Naive thymus-derived CD4-positive, alpha-beta T cell (primary cell): ENCODE measurements around the gene PARP3. TPM values are rescaled to one million over a fixed set of nuclear protein-coding genes. Genes with fewer than 3 reads are reported as not detected.
A peak's percentile ranks its signal among the peaks of the same experiment; 100 is the strongest.

Experiments
- ATAC-seq: fragments of 150-1000 bp; cut with Tn5 transposase; 2 replicates; pipeline ENCODE4 v1.10.0; 2021; ENCODE audit warnings: mild to moderate bottlenecking, moderate library complexity
- CTCF ChIA-PET: fragments of 350-600 bp; sonication (Branson Sonifier 250); formaldehyde crosslinking; loops from one replicate; lab custom pipeline; 2021; ENCODE audit warnings: antibody characterized with exemption; lab: Charles Lee
- POLR2A ChIA-PET: fragments of 350-600 bp; sonication (Branson Sonifier 250); formaldehyde crosslinking; loops from one replicate; lab custom pipeline; 2021; ENCODE audit warnings: antibody characterized with exemption, inconsistent platforms; lab: Charles Lee
- DNase-seq, 9 donors: peaks; one replicate each; pipeline versions ENCODE4 v3.0.0 to v3.0.0-alpha.2; 2020 to 2022; ENCODE audit warnings: mixed read lengths in 1 of 9
- H3K27ac ChIP-seq: one replicate; pipeline ENCODE4 v1.7.0; 2013; ENCODE audit warnings: mild to moderate bottlenecking, low read depth, low read length, moderate library complexity
- H3K27me3 ChIP-seq, 2 donors: one replicate each; pipeline ENCODE4 v1.7.0; 2013; ENCODE audit warnings: low read length in 2 of 2, mild to moderate bottlenecking in 2 of 2, moderate library complexity in 2 of 2; ENCODE audit not compliant: control insufficient read depth in 2 of 2, insufficient read depth in 2 of 2
- H3K36me3 ChIP-seq, 3 experiments: 1 replicate in 2 of 3; 2 replicates in 1 of 3; pipeline ENCODE4 v1.7.0; 2013; ENCODE audit warnings: low read length in 3 of 3, mild to moderate bottlenecking in 3 of 3, moderate library complexity in 1 of 3; ENCODE audit not compliant: insufficient read depth in 3 of 3, control insufficient read depth in 2 of 3
- H3K4me1 ChIP-seq, 2 donors: one replicate each; pipeline ENCODE4 v1.7.0; 2013; ENCODE audit warnings: low read length in 2 of 2, mild to moderate bottlenecking in 2 of 2, moderate library complexity in 1 of 2; ENCODE audit not compliant: control insufficient read depth in 2 of 2, insufficient read depth in 2 of 2
- H3K4me3 ChIP-seq: 2 replicates; pipeline ENCODE4 v1.7.0; 2013; ENCODE audit warnings: mild to moderate bottlenecking, low read length
- H3K9me3 ChIP-seq, 3 experiments: 1 replicate in 2 of 3; 2 replicates in 1 of 3; pipeline ENCODE4 v1.7.0; 2013; ENCODE audit warnings: low read length in 3 of 3; ENCODE audit not compliant: control insufficient read depth in 2 of 3
- H3K27ac Mint-ChIP-seq, 9 donors: one replicate each; pipeline ENCODE4 v1.8.0; 2020 to 2022; ENCODE audit warnings: mixed read lengths in 9 of 9, mild to moderate bottlenecking in 8 of 9, moderate library complexity in 5 of 9, inconsistent platforms in 2 of 9
- H3K27me3 Mint-ChIP-seq, 5 donors: one replicate each; pipeline ENCODE4 v1.8.0; 2021 to 2022; ENCODE audit warnings: mixed read lengths in 5 of 5, mild to moderate bottlenecking in 1 of 5
- H3K36me3 Mint-ChIP-seq, 5 donors: one replicate each; pipeline ENCODE4 v1.8.0; 2020 to 2022; ENCODE audit warnings: mixed read lengths in 5 of 5, mild to moderate bottlenecking in 3 of 5, inconsistent platforms in 1 of 5
- H3K4me1 Mint-ChIP-seq, 7 donors: one replicate each; pipeline ENCODE4 v1.8.0; 2020 to 2022; ENCODE audit warnings: mixed read lengths in 7 of 7, mild to moderate bottlenecking in 3 of 7, inconsistent platforms in 1 of 7
- H3K4me3 Mint-ChIP-seq, 10 donors: one replicate each; pipeline ENCODE4 v1.8.0; 2020 to 2022; ENCODE audit warnings: mild to moderate bottlenecking in 10 of 10, mixed read lengths in 10 of 10, moderate library complexity in 6 of 10, inconsistent platforms in 2 of 10
- H3K9me3 Mint-ChIP-seq, 11 donors: one replicate each; pipeline ENCODE4 v1.8.0; 2020 to 2022; ENCODE audit warnings: mixed read lengths in 11 of 11, mild to moderate bottlenecking in 4 of 11, inconsistent platforms in 1 of 11, moderate library complexity in 1 of 11
- intact Hi-C, 2 donors: fragments of 100-400 bp; cut with micrococcal nuclease; formaldehyde crosslinking; loops; one replicate each; pipeline ENCODE4 v1.15.1; 2023
- polyA plus RNA-seq, 2 donors: library from polyadenylated mRNA; unstranded; fragments of 300-500 nt; fragmentation: Illumina TruSeq; gene quantifications; one replicate each; pipeline ENCODE4 v1.2.3, GENCODE V29; 2021
- total RNA-seq, 6 experiments: library from RNA in 5 of 6; stranded (reverse) in 5 of 6; gene quantifications; 1 replicate in 5 of 6; 2 replicates in 1 of 6; pipeline ENCODE4 v1.2.3 and lab custom pipeline; 2021 to 2026

Gene PARP3
- total and polyA plus RNA-seq, 7 experiments from 2014 or later: 3.2 to 21.5 (median 8.1) TPM

DNA sequence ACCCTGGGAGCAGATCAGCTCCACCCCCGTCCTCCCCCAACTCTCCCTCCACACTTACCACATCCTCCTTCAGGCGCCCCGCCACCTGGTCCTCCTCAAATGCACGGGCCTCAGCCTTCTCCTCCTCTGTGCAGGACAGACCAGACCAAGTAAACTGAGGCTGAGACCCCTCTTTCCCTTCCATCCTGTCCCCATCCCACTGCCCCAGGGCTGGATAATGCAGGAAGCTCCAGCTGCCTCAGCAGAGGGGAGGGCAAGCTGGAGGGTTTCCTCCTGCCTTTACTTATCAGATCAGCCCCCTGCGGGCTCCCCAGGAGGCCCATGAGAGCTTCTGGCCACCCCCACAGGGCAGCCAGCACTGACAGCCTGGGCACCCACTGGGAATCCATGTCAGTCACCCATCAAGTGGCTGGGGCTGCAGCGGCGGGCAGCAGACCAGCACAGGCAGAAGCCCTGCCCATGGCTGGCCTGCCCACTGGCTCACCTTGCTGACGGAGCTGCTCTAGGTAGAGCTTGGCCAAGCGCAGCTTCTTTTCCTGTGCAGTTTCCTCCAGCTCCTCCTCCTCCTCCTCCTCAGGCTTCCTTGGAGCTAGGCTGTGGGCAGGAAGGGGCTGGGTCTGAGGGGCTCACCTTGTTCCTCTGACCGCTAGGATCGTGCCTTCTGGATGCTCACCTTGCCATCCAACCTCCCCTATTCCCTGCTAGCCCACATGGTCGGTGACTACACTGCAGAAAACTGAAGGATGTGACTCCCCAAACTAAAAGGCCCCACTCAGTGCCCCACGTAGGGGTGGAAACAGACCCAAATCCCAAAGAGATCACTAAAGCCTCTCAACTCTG, 4.3 kb upstream of the PARP3 start:
- H3K27ac Mint-ChIP-seq: peak overlapping the region in 2 of 9 donors; percentile 28 to 56
- Histone ChIP-seq H3K27me3 (no peaks in the 10 kb centered on the region), H3K36me3 (peaks cover 0 to 61% (median 16%) of the 10 kb centered on the region in 3 experiments), H3K4me1 (peaks cover 16 to 17% of the 10 kb centered on the region in 2 donors), H3K9me3 (no peaks in the 10 kb centered on the region), H3K4me3 (no peak overlapping the region), H3K27ac (no peak overlapping the region)
- DNase-seq: no peak
- H3K4me1 Mint-ChIP-seq: peaks cover 19 to 37% (median 26%) of the 10 kb centered on the region in 7 donors
- ChIA-PET CTCF (interaction anchor here (0.6 to 1.7 kb wide), 2 partner anchors 207 to 438 kb away, joined by 3 to 6 read pairs; partner anchors contain the start of gene DCAF1), POLR2A (interaction anchor here (1.1 kb wide), 1 partner anchor 58 kb away, joined by 3 read pairs; the partner anchor contains the start of gene RPL29)
- peak overlapping the region in 1 of 10 donors; percentile 58 for H3K4me3 Mint-ChIP-seq
- intact Hi-C loops: no loop called here
- peaks cover 0 to 42% (median 5%) of the 10 kb centered on the region in 5 donors for H3K36me3 Mint-ChIP-seq
- H3K9me3 Mint-ChIP-seq: no peaks in the 10 kb centered on the region
- H3K27me3 Mint-ChIP-seq: no peaks in the 10 kb centered on the region
- ATAC-seq: no peak

DNA sequence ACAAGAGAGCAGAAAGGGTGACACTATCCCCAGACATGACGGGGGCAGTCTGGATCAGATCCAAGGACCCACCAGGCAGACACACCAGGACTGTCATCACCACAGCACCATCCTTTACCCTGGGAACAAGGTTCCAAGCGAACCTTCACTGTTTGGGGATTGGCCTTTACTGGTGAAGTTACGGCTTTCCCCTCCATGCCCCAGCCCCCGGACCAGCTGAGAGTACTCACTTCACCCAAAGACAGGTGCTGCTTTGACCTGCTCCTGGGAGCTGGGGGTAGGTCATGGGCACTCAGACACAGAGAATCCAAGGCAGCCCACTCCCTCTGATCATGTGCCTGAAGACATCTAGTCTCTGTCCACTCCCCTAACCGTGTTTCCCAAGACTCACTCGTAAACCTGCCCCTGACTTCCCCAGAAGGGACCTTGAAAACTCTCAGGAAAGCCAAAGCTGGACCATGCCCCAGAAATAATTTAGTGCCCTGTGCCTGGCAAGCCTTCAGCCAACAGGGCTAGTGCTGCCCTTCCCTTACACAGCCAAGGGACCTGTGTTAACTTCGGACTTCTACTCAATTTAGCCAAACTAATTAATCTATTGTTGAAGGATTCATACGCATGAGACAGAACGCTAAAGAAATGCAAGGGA, 3.3 kb upstream of the PARP3 start:
- peaks cover 19 to 23% of the 10 kb centered on the region in 2 donors for H3K4me1 ChIP-seq
- intact Hi-C loops: no loop called here
- Mint-ChIP-seq H3K4me3 (peak overlapping the region in 5 of 10 donors; percentile 1 to 50 (median 22)), H3K27me3 (no peaks in the 10 kb centered on the region), H3K36me3 (peaks cover 0 to 35% (median 5%) of the 10 kb centered on the region in 5 donors), H3K9me3 (no peaks in the 10 kb centered on the region), H3K4me1 (peaks cover 19 to 40% (median 31%) of the 10 kb centered on the region in 7 donors), H3K27ac (peak overlapping the region in 3 of 9 donors; percentile 1 to 20 (median 9))
- no peak overlapping the region for H3K27ac ChIP-seq
- CTCF ChIA-PET: interaction anchor here (1.7 kb wide), 1 partner anchor 439 kb away, joined by 6 read pairs; the partner anchor contains the start of gene DCAF1
- ATAC-seq (no peak), DNase-seq (no peak)
- H3K9me3 ChIP-seq: no peaks in the 10 kb centered on the region
- H3K36me3 ChIP-seq: peaks cover 0 to 50% (median 11%) of the 10 kb centered on the region in 3 experiments
- H3K4me3 ChIP-seq: no peak overlapping the region
- POLR2A ChIA-PET: no interaction called here
- H3K27me3 ChIP-seq: no peaks in the 10 kb centered on the region

DNA sequence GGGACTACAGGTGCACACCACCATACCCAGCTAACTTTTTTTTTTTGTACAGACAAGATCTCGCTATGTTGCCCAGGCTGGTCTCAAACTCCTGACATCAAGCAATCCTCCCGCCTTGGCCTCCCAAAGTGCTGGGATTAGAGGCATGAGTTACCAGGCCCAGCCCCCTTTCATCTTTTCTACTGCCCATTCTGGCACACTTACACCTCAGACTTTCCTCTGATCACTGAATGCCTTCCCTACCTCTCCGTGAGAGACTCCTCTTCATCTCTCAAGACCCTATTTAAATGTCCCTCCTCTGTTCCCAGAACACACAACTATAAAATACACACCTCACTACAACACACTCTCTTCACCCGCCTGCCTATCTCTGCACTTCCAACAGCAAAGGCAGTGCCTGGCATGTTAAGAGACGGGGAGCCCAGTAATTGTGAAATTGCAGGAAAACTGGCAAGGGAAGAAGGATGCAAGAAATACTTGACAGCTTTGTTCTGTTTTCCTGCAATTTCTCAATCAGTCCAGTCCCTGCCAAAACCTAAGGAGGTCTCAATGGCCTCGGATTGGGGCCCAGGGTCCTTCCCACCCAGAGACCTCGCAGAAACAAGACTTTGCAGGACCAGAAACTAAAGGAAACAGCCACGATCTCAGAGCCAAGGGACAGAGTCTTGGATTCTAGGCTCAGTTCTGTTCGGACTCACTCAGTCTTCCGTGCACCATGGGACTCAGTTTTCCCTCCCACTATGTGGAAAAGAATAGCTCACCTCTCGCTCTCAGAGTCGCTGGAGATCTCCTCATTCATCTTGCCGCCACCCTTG, 1.3 kb upstream of the PARP3 start:
- intact Hi-C loops: loop anchor here (5.0 kb wide), 2 partner anchors 181 to 269 kb away; partner anchors contain the start of gene TEX264 (in 1 of the 2)

DNA sequence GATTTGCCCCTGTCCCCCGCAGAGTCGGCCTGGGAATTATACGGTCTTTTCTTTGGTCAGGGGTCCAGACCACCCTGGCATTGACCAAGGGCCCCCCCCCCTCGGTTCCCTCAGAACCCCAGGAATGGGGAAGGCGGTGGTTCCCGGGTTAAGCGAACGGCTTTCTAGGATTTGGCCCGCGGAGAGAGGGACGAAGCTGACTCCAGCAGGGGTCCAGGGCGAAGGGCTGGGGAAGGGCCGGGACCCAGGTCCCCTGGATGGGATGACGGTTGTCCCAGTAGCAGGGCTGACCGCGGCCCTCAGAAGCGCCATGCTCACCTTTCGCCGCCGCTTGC, 733 bp upstream of the PARP3 start:
- Histone ChIP-seq H3K27ac (peak overlapping the region; percentile 73), H3K9me3 (no peaks in the 10 kb centered on the region), H3K4me1 (peaks cover 19 to 23% of the 10 kb centered on the region in 2 donors), H3K27me3 (no peaks in the 10 kb centered on the region), H3K36me3 (peaks cover 0 to 25% (median under 1%) of the 10 kb centered on the region in 3 experiments), H3K4me3 (peak overlapping the region; percentile 72)
- Mint-ChIP-seq H3K27me3 (no peaks in the 10 kb centered on the region), H3K4me1 (peaks cover 22 to 40% (median 31%) of the 10 kb centered on the region in 7 donors), H3K4me3 (peak overlapping the region; percentile 72 to 94 (median 90)), H3K36me3 (peaks cover 0 to 13% (median 3%) of the 10 kb centered on the region in 5 donors), H3K27ac (peak overlapping the region; percentile 49 to 90 (median 80)), H3K9me3 (no peaks in the 10 kb centered on the region)
- DNase-seq (no peak), ATAC-seq (no peak)
- ChIA-PET POLR2A (interaction anchor here (0.6 to 3.1 kb wide), 8 partner anchors 26 to 799 kb away, joined by 3 to 34 read pairs (median 6); partner anchors contain the start of genes ABHD14A, ABHD14B, PCBP4 and RPL29), CTCF (interaction anchor here (0.6 to 3.6 kb wide), 14 partner anchors 33 to 419 kb away, joined by 3 to 28 read pairs (median 4); partner anchors contain the start of genes ABHD14A, ABHD14B and RPL29)
- intact Hi-C loops: loop anchor here (5.0 kb wide), 2 partner anchors 181 to 269 kb away; partner anchors contain the start of gene TEX264 (in 1 of the 2)

More for the DNA sequence above, 1.3 kb upstream of the PARP3 start:
- Histone ChIP-seq H3K27me3 (no peaks in the 10 kb centered on the region), H3K4me3 (peak overlapping the region; percentile 72), H3K4me1 (peaks cover 19 to 23% of the 10 kb centered on the region in 2 donors), H3K27ac (peak overlapping the region; percentile 73), H3K36me3 (peaks cover 0 to 30% (median 6%) of the 10 kb centered on the region in 3 experiments), H3K9me3 (no peaks in the 10 kb centered on the region)
- ATAC-seq (no peak), DNase-seq (peak in 2 of 9 donors; percentile 8 to 21)
- no peaks in the 10 kb centered on the region for H3K27me3 Mint-ChIP-seq
- no peaks in the 10 kb centered on the region for H3K9me3 Mint-ChIP-seq
- POLR2A ChIA-PET: interaction anchor here (0.6 to 3.1 kb wide), 8 partner anchors 26 to 798 kb away, joined by 3 to 34 read pairs (median 6); partner anchors contain the start of genes ABHD14A, ABHD14B, PCBP4 and RPL29
- H3K4me1 Mint-ChIP-seq: peaks cover 22 to 40% (median 31%) of the 10 kb centered on the region in 7 donors
- CTCF ChIA-PET: interaction anchor here (0.6 to 3.6 kb wide), 13 partner anchors 33 to 419 kb away, joined by 3 to 28 read pairs (median 4); partner anchors contain the start of genes ABHD14A, ABHD14B and RPL29
- peaks cover 0 to 19% (median 5%) of the 10 kb centered on the region in 5 donors for H3K36me3 Mint-ChIP-seq
- peak overlapping the region; percentile 72 to 94 (median 90) for H3K4me3 Mint-ChIP-seq
- peak overlapping the region in 8 of 9 donors; percentile 49 to 89 (median 76) for H3K27ac Mint-ChIP-seq

DNA sequence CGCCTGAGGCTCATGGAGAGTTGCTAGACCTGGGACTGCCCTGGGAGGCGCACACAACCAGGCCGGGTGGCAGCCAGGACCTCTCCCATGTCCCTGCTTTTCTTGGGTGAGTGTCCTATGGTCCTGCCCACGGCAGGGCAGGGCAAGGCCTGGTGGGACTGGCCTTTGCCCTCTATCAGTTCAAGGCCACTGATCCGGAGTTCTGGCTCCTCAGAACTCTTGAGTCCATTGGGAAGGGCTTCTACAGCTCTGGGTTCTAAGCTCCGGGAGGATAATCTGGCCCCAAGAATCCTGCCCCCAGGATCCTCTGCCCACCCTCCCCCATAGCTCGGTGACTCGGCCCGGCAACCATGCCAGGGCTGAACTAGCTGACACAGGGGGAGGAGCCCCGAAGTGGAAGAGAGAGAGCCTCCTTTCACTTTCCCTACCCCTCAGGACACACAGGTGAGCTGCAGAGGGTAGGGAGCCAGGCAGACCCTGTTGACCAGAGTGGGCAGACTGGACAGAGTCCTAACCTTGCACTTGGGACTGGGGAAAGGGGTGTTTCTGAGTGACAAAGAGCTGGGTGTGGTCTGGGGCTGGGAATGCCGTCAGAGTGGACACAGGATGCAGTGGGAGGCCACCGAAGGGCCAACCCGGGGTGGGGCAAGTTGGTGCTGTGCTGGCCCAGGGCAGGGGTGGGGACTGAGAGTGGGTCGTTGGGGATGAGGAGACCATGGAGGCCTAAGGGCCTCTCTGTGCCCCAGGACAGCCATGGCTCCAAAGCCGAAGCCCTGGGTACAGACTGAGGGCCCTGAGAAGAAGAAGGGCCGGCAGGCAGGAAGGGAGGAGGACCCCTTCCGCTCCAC, 664 bp downstream of the PARP3 start:
- peaks cover 22 to 40% (median 31%) of the 10 kb centered on the region in 7 donors for H3K4me1 Mint-ChIP-seq
- ATAC-seq: no peak
- POLR2A ChIA-PET: interaction anchor here (0.9 to 3.1 kb wide), 12 partner anchors 11 to 277 kb away, joined by 3 to 34 read pairs (median 4); partner anchors contain the start of genes ABHD14A, ABHD14B, PCBP4 and RPL29

More for the DNA sequence above, 664 bp downstream of the PARP3 start:
- peaks cover 0 to 10% (median 0%) of the 10 kb centered on the region in 5 donors for H3K36me3 Mint-ChIP-seq
- H3K9me3 ChIP-seq: no peaks in the 10 kb centered on the region
- CTCF ChIA-PET: interaction anchor here (0.6 to 3.6 kb wide), 12 partner anchors 31 to 204 kb away, joined by 3 to 28 read pairs (median 4); partner anchors contain the start of genes ABHD14A, ABHD14B and RPL29
- H3K36me3 ChIP-seq: peaks cover 0 to 11% (median 0%) of the 10 kb centered on the region in 3 experiments
- no peaks in the 10 kb centered on the region for H3K27me3 ChIP-seq
- peak overlapping the region; percentile 78 to 92 (median 89) for H3K27ac Mint-ChIP-seq
- H3K4me1 ChIP-seq: peaks cover 19 to 23% of the 10 kb centered on the region in 2 donors
- no peaks in the 10 kb centered on the region for H3K9me3 Mint-ChIP-seq
- intact Hi-C loops: loop anchor here (1.0 to 5.0 kb wide), 17 partner anchors 13 to 1326 kb away; partner anchors contain the start of genes ABHD14B (in 2 of the 2), ALAS1 (in 2 of the 2), DCAF1 (in 2 of the 2) and RPL29 (in 2 of the 2)
- peak overlapping the region; percentile 80 for H3K27ac ChIP-seq
- DNase-seq: peak in 7 of 9 donors; percentile 35 to 57 (median 47)
- H3K4me3 Mint-ChIP-seq: peak overlapping the region; percentile 72 to 94 (median 90)
- H3K4me3 ChIP-seq: peak overlapping the region; percentile 78
- H3K27me3 Mint-ChIP-seq: no peaks in the 10 kb centered on the region
